ENCODE data around the gene MON2.
"Not testable (repeated sequence)": the region's sequence is repeated elsewhere in the genome, so short reads cannot be mapped to it uniquely, and the experiment has no call there.

Gene MON2

DNA sequence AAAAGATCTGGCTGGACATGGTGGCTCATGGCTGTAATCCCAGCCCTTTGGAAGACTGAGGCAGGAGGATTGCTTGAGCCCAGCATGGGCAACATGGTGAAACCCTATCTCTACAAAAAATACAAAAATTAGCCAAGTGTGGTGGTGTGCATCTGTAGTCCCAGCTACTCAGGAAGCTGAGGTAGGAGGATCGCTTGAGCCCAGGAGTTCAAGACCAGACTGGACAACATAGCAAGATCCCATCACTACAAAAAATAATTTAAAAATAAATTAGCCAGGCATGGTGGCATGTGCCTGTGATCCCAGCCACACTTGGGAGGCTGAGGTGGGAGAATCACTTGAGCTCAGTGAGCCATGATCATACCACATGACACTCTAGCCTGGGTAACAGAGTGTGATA, 92.7 kb downstream of the MON2 start:
- DNase-seq: not testable (repeated sequence)

DNA sequence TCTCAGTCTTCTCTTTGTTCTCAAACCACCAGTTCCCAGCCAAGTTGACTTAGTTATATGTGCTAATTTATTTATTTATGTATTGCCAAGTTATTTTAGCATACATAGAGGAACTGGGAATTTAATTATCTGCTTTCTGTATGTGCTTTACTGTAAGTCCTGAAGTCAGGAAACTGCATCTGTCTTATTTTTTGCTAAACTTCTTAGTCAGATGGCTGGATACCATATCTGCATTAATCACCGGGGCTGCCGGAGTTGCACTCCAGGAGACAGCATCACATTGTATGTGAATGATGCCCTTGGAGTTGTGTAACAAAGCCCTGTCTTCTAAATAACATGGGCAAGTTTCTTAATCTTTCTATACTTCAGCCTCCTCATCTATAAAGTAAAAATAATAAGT, 96.2 kb downstream of the MON2 start:
- DNase-seq: no peak

DNA sequence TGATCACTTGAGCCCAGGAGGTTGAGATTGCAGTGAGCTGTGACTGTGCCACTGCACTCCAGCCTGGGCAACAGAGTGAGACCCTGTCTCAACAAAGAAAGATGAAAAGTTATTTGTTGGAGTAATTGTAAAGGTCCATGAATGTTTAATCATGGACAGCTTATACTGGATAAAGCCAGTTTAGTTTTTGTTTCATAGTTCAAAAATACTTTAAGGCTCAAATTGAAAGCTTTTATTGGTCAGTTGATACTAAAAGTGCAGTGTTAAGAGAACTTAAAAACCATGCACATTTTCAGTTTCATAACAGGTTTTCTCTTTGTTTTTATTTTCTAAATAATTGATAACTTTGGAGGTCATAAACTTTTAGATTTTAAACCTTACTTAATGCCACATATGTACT, 108.4 kb downstream of the MON2 start:
- DNase-seq: no peak

DNA sequence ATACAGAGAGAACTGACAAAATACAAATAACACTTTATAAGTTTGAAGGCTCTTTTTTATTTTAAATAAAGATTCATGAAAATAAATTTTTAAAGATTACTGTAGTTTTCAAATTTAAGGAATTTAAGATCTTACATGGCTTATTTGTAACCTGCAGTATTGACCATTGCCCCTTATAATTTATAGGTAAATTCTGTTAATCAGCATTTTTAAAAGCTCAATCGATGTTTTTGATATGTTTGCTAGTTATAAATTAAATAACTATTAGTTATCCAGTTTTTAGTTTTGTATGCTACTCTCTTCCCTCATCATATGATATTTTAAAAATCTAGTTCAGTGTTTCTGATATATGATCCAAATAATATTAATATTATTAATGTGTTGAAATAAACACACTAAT, 109.9 kb downstream of the MON2 start:
- DNase-seq: no peak

DNA sequence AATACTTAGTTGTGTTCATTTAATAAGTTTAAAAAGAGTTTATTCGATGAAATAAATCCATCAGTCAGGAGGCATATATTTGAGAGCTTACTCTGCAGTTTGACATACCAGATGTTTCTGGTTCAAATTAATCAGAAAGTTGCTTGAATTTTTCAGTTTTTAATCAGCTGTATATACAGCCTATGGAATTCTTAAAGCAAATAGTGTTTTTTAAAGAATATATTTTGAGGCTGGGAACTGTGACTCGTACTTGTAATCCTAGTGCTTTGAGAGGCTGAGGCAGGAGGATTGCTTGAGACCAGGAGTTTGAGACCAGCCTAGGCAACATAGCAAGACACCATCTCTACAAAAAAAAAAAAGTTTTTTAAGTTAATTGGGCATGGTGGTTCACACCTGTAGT, 112.1 kb downstream of the MON2 start:
- no peak for DNase-seq

DNA sequence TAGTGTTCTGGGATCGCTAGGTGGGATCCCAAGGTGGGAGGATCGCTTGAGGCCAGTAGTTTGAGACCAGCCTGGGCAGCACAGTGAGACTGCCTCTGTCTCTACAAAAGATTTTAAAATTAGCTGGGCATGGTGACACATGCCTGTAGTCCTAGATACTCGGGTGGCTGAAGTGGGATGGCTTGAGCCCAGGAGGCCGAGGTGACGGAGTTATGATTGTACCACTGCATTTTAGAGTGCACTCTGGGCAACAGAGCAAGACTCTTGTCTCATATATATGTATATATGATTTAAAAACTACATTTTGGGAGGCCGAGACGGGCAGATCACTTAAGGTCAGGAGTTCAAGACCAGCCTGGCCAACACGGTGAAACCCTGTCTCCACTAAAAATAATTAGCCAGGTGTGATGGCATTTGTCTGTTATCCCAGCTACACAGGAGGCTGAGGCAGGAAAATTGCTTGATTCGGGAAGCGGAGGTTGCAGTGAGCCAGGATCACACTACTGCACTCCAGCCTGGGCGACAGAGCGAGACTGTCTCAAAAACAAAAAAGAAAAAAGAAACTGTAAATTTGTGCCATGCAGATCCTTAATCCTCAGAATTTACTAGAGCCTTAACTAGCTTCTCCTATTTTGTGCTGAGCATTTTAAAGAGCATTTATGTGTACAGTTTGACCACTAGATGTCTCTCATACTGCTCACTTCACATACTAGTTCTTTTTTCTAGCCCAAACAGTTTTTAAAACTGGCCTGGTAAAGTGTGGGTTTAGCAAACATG, 114.8 kb downstream of the MON2 start:
- DNase-seq: peak; percentile 15 to 78 (median 48)

DNA sequence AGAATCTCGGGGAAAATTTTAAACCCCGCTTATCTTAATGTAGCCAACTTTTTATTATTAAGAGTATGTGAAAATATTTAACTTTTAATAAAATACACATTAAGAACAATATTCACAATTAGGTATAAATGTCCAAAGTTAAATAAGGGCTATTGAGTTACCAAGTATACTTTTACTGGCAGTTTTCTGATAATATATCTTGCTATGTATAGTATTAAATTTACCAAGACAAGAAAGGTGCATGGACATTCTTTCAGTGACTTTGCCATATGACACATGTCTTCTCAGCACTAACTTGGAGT, 115.4 kb downstream of the MON2 start:
- no peak for DNase-seq

DNA sequence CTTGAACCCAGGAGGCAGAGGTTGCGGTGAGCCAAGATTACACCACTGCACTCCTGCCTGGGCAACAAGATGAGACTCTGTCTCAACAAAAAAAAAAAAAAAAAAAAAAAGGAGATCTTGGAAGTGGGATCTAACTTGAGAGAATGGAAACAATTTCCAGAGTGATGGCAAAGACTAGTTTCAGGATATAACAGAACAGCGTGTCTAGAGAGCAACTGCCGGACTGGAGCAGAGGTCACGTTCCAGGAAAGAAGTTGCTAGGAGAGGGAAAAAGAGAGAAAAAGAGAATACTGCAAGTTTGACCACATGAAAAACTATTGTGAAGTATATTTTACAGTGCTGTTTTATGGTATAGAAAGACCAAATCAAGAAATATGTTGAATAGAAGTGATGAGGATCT, 118.0 kb downstream of the MON2 start:
- no peak for DNase-seq

DNA sequence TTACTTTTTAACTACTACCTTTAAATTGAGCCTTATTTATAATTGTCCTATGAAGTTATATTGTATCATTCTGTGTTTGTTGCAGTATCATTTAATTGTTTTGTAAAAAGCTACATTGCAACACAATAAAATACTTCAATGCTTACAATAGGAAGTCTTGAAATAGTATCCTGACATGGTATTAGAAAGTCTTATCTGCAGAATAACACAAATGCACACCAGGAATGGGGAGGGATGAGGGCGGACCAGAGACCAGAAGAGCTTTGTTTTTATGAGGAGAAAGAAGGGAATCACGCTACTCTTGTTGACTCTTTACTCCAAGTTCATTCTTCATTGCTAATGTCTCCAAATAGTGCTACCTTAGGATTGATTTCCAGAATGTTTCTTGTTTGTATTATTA, 120.2 kb downstream of the MON2 start:
- no peak for DNase-seq

DNA sequence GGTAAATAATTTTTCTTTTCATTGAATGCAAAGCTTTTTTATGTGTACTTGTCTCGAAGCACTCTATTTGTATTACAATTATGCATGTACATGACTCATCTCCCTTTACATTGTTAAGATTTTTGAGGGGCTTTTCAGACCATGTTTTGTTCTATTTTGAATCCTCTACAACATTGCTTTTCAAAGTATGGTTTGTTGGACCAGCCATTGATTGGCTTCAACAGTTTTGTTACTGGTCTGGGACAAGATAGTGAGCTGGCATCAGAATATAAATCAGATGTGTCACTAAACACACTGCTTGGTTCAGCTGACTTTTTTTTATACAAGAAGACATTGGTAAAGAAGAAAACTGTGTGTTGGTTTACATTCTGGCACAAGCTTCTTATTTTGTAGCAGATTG, 122.3 kb downstream of the MON2 start:
- DNase-seq: no peak

DNA sequence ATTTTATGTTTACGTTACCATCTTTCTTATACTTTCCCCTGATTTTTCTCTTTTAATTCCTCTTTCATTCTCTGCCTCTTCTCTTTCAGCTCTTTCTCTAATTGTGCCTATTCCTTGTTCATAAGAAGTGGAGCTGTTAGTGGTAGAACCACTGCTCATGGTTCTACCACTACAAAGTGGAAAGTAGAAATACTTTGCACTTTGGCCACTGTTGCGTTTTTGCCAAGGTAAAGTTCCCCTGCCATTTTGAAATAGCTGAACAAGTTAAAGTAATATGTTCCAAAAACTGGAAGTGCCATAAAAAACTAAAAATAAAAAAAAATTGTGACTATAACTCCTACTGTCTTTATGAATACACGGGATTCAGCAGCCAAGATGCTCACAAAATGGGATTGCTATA, 130.6 kb downstream of the MON2 start:
- DNase-seq: no peak

DNA sequence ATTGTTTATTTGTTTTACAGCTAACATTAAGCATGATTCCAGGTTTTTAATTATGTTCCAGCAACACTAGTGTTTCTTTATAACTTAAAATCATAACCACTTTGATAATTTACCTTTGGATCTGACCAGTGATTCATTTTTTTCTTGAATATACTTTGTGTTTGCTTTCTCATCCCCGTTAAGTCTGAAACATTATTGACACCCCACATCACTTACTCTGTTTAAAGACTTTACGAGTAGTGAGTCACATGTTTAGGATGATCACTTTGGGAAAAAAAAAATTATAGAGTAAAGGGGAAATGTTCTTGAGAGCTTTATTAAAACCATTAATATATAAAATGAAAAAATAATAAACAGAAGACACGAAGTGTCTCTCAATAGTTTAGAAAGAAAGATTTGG, 132.2 kb downstream of the MON2 start:
- no peak for DNase-seq

DNA sequence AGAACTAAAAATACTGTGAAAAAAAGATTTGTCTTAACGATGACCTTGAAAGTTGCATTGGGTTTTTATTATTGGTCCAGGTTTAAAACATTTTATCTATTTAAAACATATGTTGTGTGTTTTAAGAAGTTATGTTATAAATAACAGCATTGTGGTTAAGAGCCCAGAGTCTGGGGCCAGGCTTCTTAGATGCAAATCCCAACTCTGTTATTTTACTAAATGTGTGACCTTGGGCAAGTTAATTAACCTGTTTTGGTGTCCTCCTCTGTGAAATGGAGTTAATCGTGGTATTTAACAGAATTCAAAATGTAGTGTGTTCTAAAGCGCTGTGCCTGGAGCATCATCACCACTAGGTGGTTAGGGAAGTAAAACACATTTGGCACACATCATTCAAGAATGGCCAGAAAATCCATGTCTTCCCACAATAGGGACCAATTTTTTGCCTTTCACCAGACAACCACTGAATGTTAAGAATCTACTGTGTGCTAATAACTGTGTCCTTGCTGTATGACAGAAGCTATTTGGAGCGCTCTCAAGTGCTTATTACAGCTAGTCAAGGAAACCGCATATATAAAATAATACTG, 133.3 kb downstream of the MON2 start:
- DNase-seq: peak in 2 of 4 experiments; percentile 12 to 19

DNA sequence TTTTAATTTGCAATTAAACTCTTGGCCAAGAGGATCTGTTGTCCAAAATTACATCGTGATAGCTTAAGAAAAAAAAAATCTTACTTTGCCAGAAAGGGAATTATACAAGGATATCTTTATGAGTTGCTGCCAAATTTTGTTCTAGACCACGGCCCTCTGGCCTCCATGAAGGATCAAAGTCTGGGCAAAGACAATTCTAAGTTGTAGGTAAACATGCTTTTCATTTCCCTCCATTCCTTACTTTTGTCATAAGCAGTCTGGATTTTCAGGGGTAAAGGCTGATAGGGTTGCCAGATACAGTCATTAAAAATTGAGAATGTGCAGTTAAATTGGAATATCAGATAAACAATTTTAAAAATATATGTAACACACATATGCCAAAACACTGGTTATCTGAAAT, 135.1 kb downstream of the MON2 start:
- DNase-seq: peak in 1 of 4 experiments; percentile 33

DNA sequence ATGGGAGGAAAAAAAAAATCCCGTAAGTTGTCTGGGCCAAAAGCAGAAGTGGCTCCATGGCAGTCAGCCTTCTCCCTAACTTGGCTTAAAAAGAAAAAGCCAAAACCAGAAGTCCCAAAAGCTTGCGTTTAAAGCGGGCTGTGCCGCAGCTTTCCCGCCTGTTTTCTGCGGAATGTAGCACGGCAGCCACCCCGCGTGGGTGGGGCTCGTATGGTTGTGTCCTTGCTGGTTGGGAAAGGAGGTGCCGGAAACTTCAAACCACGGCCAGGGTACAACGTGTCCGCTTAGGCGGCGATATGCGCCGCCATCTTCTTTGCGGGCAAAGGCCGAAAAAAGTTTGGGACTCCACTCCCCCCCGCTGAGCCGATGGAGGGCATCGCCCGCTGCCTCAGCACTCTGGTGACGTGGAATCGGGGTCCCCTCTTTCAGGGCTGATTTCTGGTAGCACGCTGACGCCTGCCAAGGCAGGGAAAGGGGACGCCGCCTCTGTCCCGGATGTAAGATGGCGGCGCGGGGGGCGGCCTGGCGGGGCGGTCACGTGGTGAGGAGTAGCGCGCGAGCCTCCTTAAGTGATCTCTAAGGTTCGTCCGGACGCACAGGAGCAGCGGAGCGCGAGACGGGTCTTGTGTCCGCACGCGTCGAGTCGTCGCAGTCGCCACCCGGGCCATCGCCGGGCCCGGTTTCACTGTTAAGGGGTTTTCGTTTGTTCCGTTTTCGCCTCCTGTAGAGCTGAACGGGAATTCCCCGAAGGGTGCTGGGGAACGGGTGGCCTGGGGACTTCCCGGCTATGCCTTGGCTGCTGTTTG, 135.8 kb downstream of the MON2 start:
- peak; percentile 95 to 97 (median 96) for DNase-seq

DNA sequence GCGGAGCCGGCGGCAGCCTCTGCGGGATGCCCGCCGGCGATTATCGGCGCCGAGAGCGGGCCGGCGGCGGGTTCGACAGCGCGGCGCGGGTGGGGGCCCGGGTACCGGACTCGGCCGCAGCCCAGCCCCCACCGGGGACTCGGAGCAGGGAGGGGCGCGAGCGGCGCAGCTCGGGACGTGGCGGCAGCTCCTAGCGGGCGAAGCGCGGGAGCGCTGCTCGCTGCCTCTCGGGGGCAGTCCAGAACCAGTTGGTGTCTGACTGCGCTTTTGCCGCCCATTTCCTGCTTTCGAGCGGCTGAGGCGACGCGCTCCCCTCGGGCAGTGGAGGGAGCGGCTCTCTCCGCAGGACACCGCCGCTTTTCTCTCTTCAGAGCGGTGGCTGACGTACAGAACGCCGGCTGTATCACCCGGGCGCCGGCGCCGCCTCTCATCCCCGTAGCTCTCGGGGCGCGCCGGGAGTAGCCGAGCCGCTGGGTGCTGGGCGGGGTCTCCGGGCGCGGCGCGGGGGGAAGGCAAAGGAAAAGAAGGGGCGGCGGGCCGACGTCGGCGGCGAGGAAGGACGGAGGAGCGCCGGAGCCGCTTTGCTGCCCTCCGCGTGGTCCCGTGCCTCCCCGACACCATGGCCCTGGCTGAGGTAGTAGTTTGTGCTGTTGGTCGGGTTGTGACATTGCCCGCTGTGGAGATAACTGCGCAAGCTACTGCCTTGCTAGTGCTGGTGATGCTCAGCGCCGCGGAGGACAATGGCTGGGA, 136.6 kb downstream of the MON2 start:
- DNase-seq: peak; percentile 89 to 94 (median 93)

DNA sequence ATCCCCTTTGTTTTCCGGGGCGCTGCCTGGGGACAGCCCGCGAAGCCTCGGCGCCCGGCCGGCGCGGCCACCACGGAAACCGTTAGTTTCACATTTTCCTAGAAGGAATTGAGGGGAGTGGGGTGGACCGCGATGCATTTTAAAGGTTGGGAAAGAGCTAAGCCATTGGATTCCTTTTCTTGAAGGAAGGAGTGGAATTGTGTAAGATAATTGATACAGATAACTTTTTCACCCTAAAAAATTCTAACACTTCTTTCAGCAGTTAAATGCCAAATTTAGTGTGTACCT, 137.1 kb downstream of the MON2 start:
- no peak for DNase-seq

DNA sequence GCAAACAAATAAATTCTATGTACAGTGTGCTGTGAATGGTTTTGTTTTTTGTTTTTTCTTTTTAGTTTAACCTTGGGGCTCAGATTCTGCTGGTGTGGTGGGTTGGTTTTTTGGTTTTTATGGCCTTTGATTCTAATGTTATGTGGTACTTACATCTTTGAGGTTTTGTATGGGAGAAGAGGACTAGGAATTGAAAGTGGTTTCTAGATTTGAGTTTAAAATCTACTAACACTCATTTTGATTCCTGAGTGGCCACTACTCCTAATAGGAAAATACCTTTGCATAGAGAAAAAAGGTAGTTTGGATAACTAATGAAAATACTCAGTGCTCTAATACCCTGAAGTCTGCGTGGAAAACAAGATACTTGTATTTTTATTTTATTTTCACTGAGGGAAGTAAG, 137.7 kb downstream of the MON2 start:
- DNase-seq: no peak

DNA sequence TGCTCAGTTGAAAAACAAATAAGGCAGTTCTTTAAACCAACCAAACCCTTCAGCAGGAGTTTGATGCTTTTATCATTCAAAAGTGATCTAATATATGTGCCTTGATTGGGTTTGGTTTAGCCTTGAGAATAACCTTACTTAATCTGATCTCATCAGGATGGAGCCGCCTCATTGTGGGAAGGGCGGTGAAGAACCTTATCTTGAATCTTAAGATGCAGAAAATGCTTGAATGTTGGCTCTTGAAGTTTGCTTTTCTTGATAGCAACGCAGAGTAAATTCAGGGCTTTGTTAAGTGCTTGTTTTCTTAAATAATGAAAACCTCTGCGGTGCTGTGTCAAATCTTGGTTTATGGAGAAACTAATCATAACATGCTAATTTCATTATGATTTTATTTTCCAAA, 138.2 kb downstream of the MON2 start:
- DNase-seq: peak in 2 of 4 experiments; percentile 18 to 20

DNA sequence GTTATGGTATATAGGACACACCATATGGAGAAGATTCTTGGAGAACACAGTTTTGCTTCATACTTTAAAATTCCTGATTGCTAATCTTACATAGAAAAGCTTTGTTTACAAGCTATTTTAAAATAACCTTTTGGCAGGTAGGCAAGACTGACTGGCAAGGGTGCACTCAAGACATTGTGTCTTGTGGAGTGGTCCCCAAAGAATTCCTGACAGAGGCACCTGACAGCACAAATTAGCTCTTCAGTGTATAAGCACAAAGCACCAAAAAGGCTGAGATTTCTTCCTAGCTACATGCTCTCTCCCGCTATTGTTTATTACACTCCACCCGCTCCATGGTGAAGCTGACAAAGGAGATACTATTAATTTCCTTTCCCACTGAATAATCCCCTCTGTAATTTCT, 139.4 kb downstream of the MON2 start:
- DNase-seq: no peak

DNA sequence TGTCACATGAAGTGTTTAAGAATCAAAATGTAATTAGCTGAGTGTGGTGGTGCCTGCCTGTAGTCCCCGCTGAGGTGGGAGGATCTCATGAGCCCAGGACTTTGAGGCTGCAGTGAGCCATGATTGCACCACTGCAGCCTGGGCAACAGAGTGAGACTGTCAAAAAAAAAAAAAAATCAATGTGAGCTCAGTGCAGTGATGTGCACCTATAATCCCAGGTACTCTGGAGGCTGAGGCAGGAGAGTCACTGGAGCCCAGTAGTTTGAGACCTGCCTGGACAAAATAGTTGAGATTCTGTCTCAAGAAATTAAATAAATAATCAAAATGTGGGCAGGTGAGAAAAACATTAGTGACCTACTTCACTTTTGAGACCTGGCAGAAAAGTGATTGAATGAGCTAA, 140.0 kb downstream of the MON2 start:
- DNase-seq: no peak

DNA sequence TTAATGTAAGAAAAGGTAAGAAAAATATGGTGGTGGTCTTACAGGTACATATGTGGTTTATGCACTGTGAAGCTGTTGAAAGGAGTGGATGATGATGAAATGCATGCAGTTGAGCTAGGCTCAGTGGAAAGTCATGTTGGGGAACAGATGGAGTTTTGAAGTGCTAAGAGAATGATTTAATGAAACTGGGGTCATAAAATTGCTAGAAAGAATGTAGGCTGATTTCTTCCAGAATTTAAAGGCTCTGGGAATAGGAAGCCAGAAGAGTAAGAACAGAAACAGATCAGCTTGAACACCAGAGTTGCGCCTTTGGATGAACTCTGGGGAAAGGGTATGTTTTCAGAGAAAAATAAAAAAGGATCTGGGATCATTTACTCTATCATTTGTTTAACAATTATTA, 146.5 kb downstream of the MON2 start:
- DNase-seq: no peak

DNA sequence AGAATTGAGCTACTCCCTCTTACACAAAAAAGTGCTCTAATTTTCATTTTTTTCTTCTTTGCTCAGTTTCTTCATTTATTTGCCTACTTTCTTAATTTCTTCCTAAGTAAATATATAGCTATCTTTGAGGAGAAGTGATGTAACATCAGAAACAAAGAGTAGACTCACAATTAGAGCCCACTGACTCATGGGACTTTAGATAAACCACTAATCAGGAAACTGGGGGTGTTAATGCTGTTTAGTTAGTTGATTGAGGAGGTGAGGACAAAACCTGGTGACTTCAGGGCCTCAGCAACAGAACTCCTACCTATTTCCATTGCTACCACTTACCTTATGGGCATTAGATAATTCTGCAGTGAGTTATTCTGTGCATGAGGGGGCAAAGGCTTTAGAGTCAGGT, 151.7 kb downstream of the MON2 start:
- DNase-seq: no peak

DNA sequence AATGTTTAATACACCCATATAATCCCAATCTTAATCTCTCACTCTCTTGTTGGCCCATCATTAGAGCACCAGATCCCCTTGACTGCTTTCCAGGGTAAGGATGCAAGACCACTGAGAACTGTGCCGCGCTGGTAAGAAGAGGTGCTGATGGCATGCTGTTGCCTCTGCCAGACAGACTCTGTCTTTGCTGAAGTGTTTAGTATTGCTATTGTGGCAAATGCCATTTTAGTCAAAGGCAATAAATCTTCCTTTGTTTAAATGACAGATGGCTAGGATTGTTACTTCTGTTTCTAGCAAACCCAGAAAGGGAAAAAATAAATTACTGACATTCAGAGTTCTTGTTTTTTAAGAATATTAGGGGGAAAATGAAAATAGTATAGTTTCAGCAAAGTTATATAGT, 152.3 kb downstream of the MON2 start:
- DNase-seq: no peak
